ENCODE measurements around the gene DUSP8.
"Not testable (repeated sequence)": the region's sequence is repeated elsewhere in the genome, so short reads cannot be mapped to it uniquely, and the experiment has no call there.

DUSP8 gene

GRCh38 chr11:1514336-1515061, 57.6 kb downstream of the DUSP8 start:
- H3K4me3 ChIP-seq (ENCODE audit: low read length), result no peak overlapping the region
- no peak for DNase-seq (ENCODE audit: low read depth)
- no peak for TF ChIP-seq CTCF (conservative IDR thresholded peaks at IDR 0.05; ENCODE audit: low read length)

- DNase-seq (ENCODE audit: low read depth), result no peak
- no peak for TF ChIP-seq CTCF (conservative IDR thresholded peaks at IDR 0.05; ENCODE audit: low read length)
Measured at GRCh38 chr11:1513326-1514296, 58.5 kb downstream of the DUSP8 start.

GRCh38 chr11:1512531-1513258, 59.4 kb downstream of the DUSP8 start:
- H3K4me3 ChIP-seq (ENCODE audit: low read length); DNase-seq (ENCODE audit: low read depth): not testable (repeated sequence)

More at GRCh38 chr11:1513326-1514296, 58.5 kb downstream of the DUSP8 start:
- no peak overlapping the region for H3K4me3 ChIP-seq (ENCODE audit: low read length)

- no peak overlapping the region for H3K4me3 ChIP-seq (ENCODE audit: low read length)
- no peak for DNase-seq (ENCODE audit: low read depth)
- no peak for TF ChIP-seq CTCF (conservative IDR thresholded peaks at IDR 0.05; ENCODE audit: low read length)
Measured at GRCh38 chr11:1511937-1512496, 60.1 kb downstream of the DUSP8 start.

GRCh38 chr11:1510928-1511327, 61.1 kb downstream of the DUSP8 start:
- no peak overlapping the region for H3K4me3 ChIP-seq (ENCODE audit: low read length)
- DNase-seq (ENCODE audit: low read depth), result no peak
- TF ChIP-seq CTCF (conservative IDR thresholded peaks at IDR 0.05; ENCODE audit: low read length), result no peak

- not testable (repeated sequence) for H3K4me3 ChIP-seq (ENCODE audit: low read length); DNase-seq (ENCODE audit: low read depth)
Measured at GRCh38 chr11:1510351-1510750, 61.7 kb downstream of the DUSP8 start.

GRCh38 chr11:1509626-1510255, 62.3 kb downstream of the DUSP8 start:
- H3K4me3 ChIP-seq (ENCODE audit: low read length), result no peak overlapping the region
- TF ChIP-seq CTCF (conservative IDR thresholded peaks at IDR 0.05; ENCODE audit: low read length), result no peak
- no peak for DNase-seq (ENCODE audit: low read depth)

Measured in AG10803 (cell line).